ENCODE results near the gene RAMACL. TPM values are rescaled to one million over a fixed set of nuclear protein-coding genes. Genes with fewer than 3 reads are reported as not detected.

Gene RAMACL
- total RNA-seq, 1 donor from 2014 or later = 9.5 TPM

GRCh38 chr6:166600931-166601330 lies 14.5 kb upstream of the RAMACL start:
- Mint-ChIP-seq H3K36me3 (ENCODE audit: unreplicated experiment) (peaks cover 15% of the 10 kb centered on the region), H3K4me3 (ENCODE audit: unreplicated experiment) (no peak overlapping the region), H3K9me3 (ENCODE audit: unreplicated experiment) (no peaks in the 10 kb centered on the region), H3K27ac (ENCODE audit: unreplicated experiment) (no peak overlapping the region), H3K4me1 (ENCODE audit: low read depth, unreplicated experiment) (peaks cover 6% of the 10 kb centered on the region), H3K27me3 (ENCODE audit: unreplicated experiment) (peaks cover 3% of the 10 kb centered on the region)
- no peak for TF ChIP-seq CTCF (IDR thresholded peaks at IDR 0.05; ENCODE audit: partially characterized antibody, unreplicated experiment)
- DNase-seq = no peak

- Mint-ChIP-seq H3K36me3 (ENCODE audit: unreplicated experiment) (peaks cover 18% of the 10 kb centered on the region), H3K27ac (ENCODE audit: unreplicated experiment) (no peak overlapping the region), H3K27me3 (ENCODE audit: unreplicated experiment) (peaks cover 3% of the 10 kb centered on the region), H3K4me3 (ENCODE audit: unreplicated experiment) (no peak overlapping the region), H3K4me1 (ENCODE audit: low read depth, unreplicated experiment) (peaks cover 4% of the 10 kb centered on the region), H3K9me3 (ENCODE audit: unreplicated experiment) (no peaks in the 10 kb centered on the region)
- no peak for DNase-seq
- no peak for TF ChIP-seq CTCF (IDR thresholded peaks at IDR 0.05; ENCODE audit: partially characterized antibody, unreplicated experiment)
Observed at GRCh38 chr6:166599205-166599604, 12.7 kb upstream of the RAMACL start.

GRCh38 chr6:166598441-166599138 lies 12.1 kb upstream of the RAMACL start:
- Mint-ChIP-seq H3K4me1 (ENCODE audit: low read depth, unreplicated experiment) (peaks cover 4% of the 10 kb centered on the region), H3K36me3 (ENCODE audit: unreplicated experiment) (peaks cover 18% of the 10 kb centered on the region), H3K4me3 (ENCODE audit: unreplicated experiment) (no peak overlapping the region), H3K27me3 (ENCODE audit: unreplicated experiment) (peaks cover 3% of the 10 kb centered on the region), H3K9me3 (ENCODE audit: unreplicated experiment) (no peaks in the 10 kb centered on the region), H3K27ac (ENCODE audit: unreplicated experiment) (no peak overlapping the region)
- no peak for DNase-seq
- no peak for TF ChIP-seq CTCF (IDR thresholded peaks at IDR 0.05; ENCODE audit: partially characterized antibody, unreplicated experiment)

- H3K4me3 Mint-ChIP-seq (ENCODE audit: unreplicated experiment) = no peak overlapping the region
- H3K4me1 Mint-ChIP-seq (ENCODE audit: low read depth, unreplicated experiment) = peaks cover 5% of the 10 kb centered on the region
Observed at GRCh38 chr6:166597711-166598440, 11.4 kb upstream of the RAMACL start.

More at GRCh38 chr6:166597711-166598440, 11.4 kb upstream of the RAMACL start:
- no peak for TF ChIP-seq CTCF (IDR thresholded peaks at IDR 0.05; ENCODE audit: partially characterized antibody, unreplicated experiment)
- Mint-ChIP-seq H3K27ac (ENCODE audit: unreplicated experiment) (no peak overlapping the region), H3K36me3 (ENCODE audit: unreplicated experiment) (peaks cover 18% of the 10 kb centered on the region), H3K27me3 (ENCODE audit: unreplicated experiment) (peaks cover 3% of the 10 kb centered on the region), H3K9me3 (ENCODE audit: unreplicated experiment) (no peaks in the 10 kb centered on the region)
- DNase-seq = no peak
